H1 (cell line): ENCODE data around the gene PHTF1. TPM values are rescaled to one million over a fixed set of nuclear protein-coding genes. Genes with fewer than 3 reads are reported as not detected.

Experiments
- CTCF ChIA-PET: fragments of 300-600 bp; sonication (Branson Sonifier 250); formaldehyde crosslinking; loops from one replicate; lab custom pipeline; 2021; ENCODE audit not compliant: partially characterized antibody; lab: Charles Lee
- POLR2A ChIA-PET: fragments of 300-600 bp; sonication (Branson Sonifier 250); formaldehyde crosslinking; loops from one replicate; lab custom pipeline; 2021; ENCODE audit warnings: inconsistent platforms; ENCODE audit not compliant: partially characterized antibody; lab: Charles Lee
- DNase-seq, 2 experiments: peaks; one replicate each; pipeline versions ENCODE4 v3.0.0 to v3.0.0-alpha.2; 2010 to 2022; ENCODE audit warnings: low spot score in 2 of 2, low read depth in 1 of 2, mixed read lengths in 1 of 2
- FAIRE-seq: peaks from 2 replicates; lab custom pipeline; 2011; peaks lifted over from hg19 to GRCh38; lab: Jason Lieb, UNC
- H2AFZ ChIP-seq: 2 replicates; pipeline ENCODE4 v1.8.1; 2012; ENCODE audit warnings: low read length, inconsistent platforms
- H2AK5ac ChIP-seq: 2 replicates; pipeline ENCODE4 v1.6.1; 2013; ENCODE audit warnings: low read depth, low read length
- H2BK120ac ChIP-seq: replicated peaks from 2 replicates; pipeline ENCODE3; 2013; ENCODE audit warnings: low read depth, low read length, inconsistent platforms
- H2BK12ac ChIP-seq: 2 replicates; pipeline ENCODE4 v1.6.1; 2013; ENCODE audit warnings: low read depth, low read length
- H2BK15ac ChIP-seq: 2 replicates; pipeline ENCODE4 v1.6.1; 2013; ENCODE audit warnings: low read length
- H2BK20ac ChIP-seq: 2 replicates; pipeline ENCODE4 v1.6.1; 2013; ENCODE audit warnings: low read length
- H2BK5ac ChIP-seq: 2 replicates; pipeline ENCODE4 v1.6.1; 2013; ENCODE audit warnings: low read depth, low read length
- H3K14ac ChIP-seq: 2 replicates; pipeline ENCODE4 v1.6.1; 2013; ENCODE audit warnings: inconsistent platforms; ENCODE audit not compliant: insufficient read length
- H3K18ac ChIP-seq: 2 replicates; pipeline ENCODE4 v1.6.1; 2013; ENCODE audit warnings: low read length; ENCODE audit errors: extremely low read depth
- H3K23ac ChIP-seq: 2 replicates; pipeline ENCODE4 v1.6.1; 2013; ENCODE audit warnings: inconsistent platforms; ENCODE audit not compliant: insufficient read length
- H3K23me2 ChIP-seq: 2 replicates; pipeline ENCODE4 v1.6.1; 2013; ENCODE audit warnings: low read depth, low read length
- H3K27ac ChIP-seq: 2 replicates; pipeline ENCODE4 v1.6.1; 2011; ENCODE audit warnings: low read depth, low read length, inconsistent platforms
- H3K27me3 ChIP-seq, 4 experiments: replicated peaks in 1 of 4; 1 replicate in 1 of 4; 2 replicates in 3 of 4; pipeline versions ENCODE4 v1.6.1 to v1.8.1; 2011 to 2013; ENCODE audit warnings: low read length in 3 of 4, mild to moderate bottlenecking in 3 of 4, inconsistent platforms in 2 of 4, mixed read lengths in 2 of 4, moderate library complexity in 1 of 4; ENCODE audit not compliant: control insufficient read depth in 3 of 4, insufficient read depth in 3 of 4; ENCODE audit errors: extremely low read depth in 1 of 4
- H3K36me3 ChIP-seq, 4 experiments: 2 replicates each; pipeline versions ENCODE4 v1.6.1 to v1.8.1; 2011 to 2013; ENCODE audit warnings: mild to moderate bottlenecking in 4 of 4, low read length in 3 of 4, moderate library complexity in 2 of 4, control low read depth in 1 of 4, inconsistent platforms in 1 of 4; ENCODE audit not compliant: insufficient read depth in 4 of 4, control insufficient read depth in 2 of 4
- H3K4ac ChIP-seq: replicated peaks from 2 replicates; pipeline ENCODE3; 2013; ENCODE audit warnings: low read length, low read depth, mixed read lengths, inconsistent platforms; ENCODE audit not compliant: insufficient read length
- H3K4me1 ChIP-seq, 4 experiments: replicated peaks in 1 of 4; 1 replicate in 1 of 4; 2 replicates in 3 of 4; pipeline versions ENCODE4 v1.6.1 to v1.8.1; 2011 to 2013; ENCODE audit warnings: low read length in 3 of 4, inconsistent platforms in 2 of 4, mixed read lengths in 1 of 4; ENCODE audit not compliant: insufficient read depth in 4 of 4, control insufficient read depth in 3 of 4
- H3K4me2 ChIP-seq, 2 experiments: 2 replicates each; pipeline versions ENCODE4 v1.6.1 to v1.8.1; 2011 to 2013; ENCODE audit warnings: low read depth in 2 of 2, low read length in 2 of 2, control low read depth in 1 of 2, inconsistent platforms in 1 of 2, mild to moderate bottlenecking in 1 of 2; ENCODE audit not compliant: insufficient read depth in 1 of 2
- H3K4me3 ChIP-seq, 4 experiments: fragments of 200-600, 300-600 bp in 1 of 4; sonication (generic), shearing (Covaris generic), sonication (Bioruptor Twin) in 1 of 4; 2 replicates each; pipeline versions ENCODE4 v1.5.1 to v1.8.1; 2011 to 2016; ENCODE audit warnings: low read length in 4 of 4, low read depth in 3 of 4, control low read depth in 2 of 4, inconsistent platforms in 2 of 4, mild to moderate bottlenecking in 2 of 4, mixed read lengths in 1 of 4, moderate library complexity in 1 of 4; ENCODE audit not compliant: insufficient read depth in 2 of 4; ENCODE audit errors: extremely low read depth in 1 of 4
- H3K56ac ChIP-seq: replicated peaks from 2 replicates; pipeline ENCODE3; 2013; ENCODE audit warnings: low read depth, mild to moderate bottlenecking, mixed read lengths, low read length, inconsistent platforms; ENCODE audit not compliant: insufficient read length
- H3K79me1 ChIP-seq: 2 replicates; pipeline ENCODE4 v1.6.1; 2013; ENCODE audit warnings: low read depth, low read length, control low read depth
- H3K79me2 ChIP-seq, 2 experiments: 2 replicates each; pipeline versions ENCODE4 v1.6.1 to v1.8.1; 2012 to 2013; ENCODE audit warnings: low read length in 2 of 2, mild to moderate bottlenecking in 2 of 2, inconsistent platforms in 1 of 2; ENCODE audit not compliant: insufficient read depth in 2 of 2, control insufficient read depth in 1 of 2
- H3K9ac ChIP-seq, 4 experiments: replicated peaks in 1 of 4; 1 replicate in 1 of 4; 2 replicates in 3 of 4; pipeline versions ENCODE4 v1.6.1 to v1.8.1; 2011 to 2013; ENCODE audit warnings: low read depth in 3 of 4, low read length in 3 of 4, control low read depth in 2 of 4, mild to moderate bottlenecking in 2 of 4, moderate library complexity in 2 of 4, inconsistent platforms in 1 of 4; ENCODE audit errors: extremely low read depth in 1 of 4
- H3K9me3 ChIP-seq, 2 experiments: 2 replicates each; pipeline versions ENCODE4 v1.6.1 to v1.8.1; 2012 to 2013; ENCODE audit warnings: mild to moderate bottlenecking in 2 of 2, moderate library complexity in 2 of 2, control low read depth in 1 of 2, inconsistent platforms in 1 of 2, low read depth in 1 of 2, low read length in 1 of 2, mixed read lengths in 1 of 2; ENCODE audit not compliant: insufficient read depth in 2 of 2
- H4K20me1 ChIP-seq, 2 experiments: replicated peaks in 1 of 2; 2 replicates each; pipeline versions ENCODE3 to v1.8.1; 2011 to 2013; ENCODE audit warnings: inconsistent platforms in 2 of 2, low read length in 2 of 2, mild to moderate bottlenecking in 1 of 2; ENCODE audit not compliant: insufficient read depth in 2 of 2, control insufficient read depth in 1 of 2
- H4K5ac ChIP-seq: 2 replicates; pipeline ENCODE4 v1.6.1; 2013; ENCODE audit warnings: low read length, low read depth, mixed read lengths, inconsistent platforms; ENCODE audit not compliant: insufficient read length
- H4K8ac ChIP-seq: 2 replicates; pipeline ENCODE4 v1.8.0; 2013; ENCODE audit warnings: mild to moderate bottlenecking, moderate library complexity, low read length, inconsistent platforms; ENCODE audit not compliant: insufficient read depth; ENCODE audit errors: extremely low read depth
- H4K91ac ChIP-seq: replicated peaks from 2 replicates; pipeline ENCODE3; 2013; ENCODE audit warnings: low read length, mixed read lengths, inconsistent platforms; ENCODE audit not compliant: insufficient read length
- CHD2 ChIP-seq: IDR thresholded peaks from 2 replicates; pipeline ENCODE4 v1.6.1; 2012; ENCODE audit warnings: low read length, improper control_type of control experiment
- CTCF ChIP-seq, 3 experiments: IDR thresholded peaks; 1 replicate in 2 of 3; 2 replicates in 1 of 3; pipeline versions ENCODE4 v1.5.1 to v1.6.1; 2011; ENCODE audit warnings: low read length in 3 of 3, mild to moderate bottlenecking in 3 of 3, inconsistent platforms in 2 of 3, low read depth in 1 of 3, moderate library complexity in 1 of 3; ENCODE audit not compliant: insufficient read depth in 1 of 3; ENCODE audit errors: control extremely low read depth in 1 of 3
- RAD21 ChIP-seq, 2 experiments: IDR thresholded peaks in 1 of 2; conservative IDR thresholded peaks in 1 of 2; 2 replicates each; pipeline ENCODE4 v1.6.1; 2011; ENCODE audit warnings: low read depth in 2 of 2, low read length in 2 of 2, improper control_type of control experiment in 1 of 2, inconsistent platforms in 1 of 2, mild to moderate bottlenecking in 1 of 2, moderate library complexity in 1 of 2
- SAP30 ChIP-seq: fragments of 300-600 bp; sonication (generic); IDR thresholded peaks from 2 replicates; pipeline ENCODE4 v1.7.1; 2012; ENCODE audit warnings: low read length, moderate library complexity, mild to moderate bottlenecking, inconsistent platforms; ENCODE audit not compliant: insufficient read depth, insufficient replicate concordance
- YY1 ChIP-seq: IDR thresholded peaks from 2 replicates; pipeline ENCODE4 v1.6.1; 2011; ENCODE audit warnings: low read depth, mild to moderate bottlenecking, low read length
- polyA plus RNA-seq, 7 experiments: library from polyadenylated mRNA; depleted of rRNA in 3 of 7; stranded (reverse) in 5 of 7; unstranded in 2 of 7; fragments of >200 nt in 5 of 7; fragments of 200-250 nt in 2 of 7; gene quantifications; 1 replicate in 5 of 7; 2 replicates in 1 of 7; 4 replicates in 1 of 7; pipeline versions ENCODE4 v1.2.1 to v1.2.3, GENCODE V29; 2011 to 2013; ENCODE audit warnings: missing spikeins in 2 of 7, mixed read lengths in 2 of 7
- total RNA-seq: library from RNA; stranded (reverse); fragmentation: NEBNext Ultra II Directional; extraction: Animal tissue kit (Norgen Biotek cat#: 25700); gene quantifications from 2 replicates; pipeline ENCODE4 v1.2.1, GENCODE V29; 2021

The PHTF1 gene
- total and polyA plus RNA-seq, 2 of the 8 experiments (the other 6 are each of a cell fraction or from before 2014, with no cell fraction given): 9.1 to 26.9 TPM

- no peak overlapping the region for H2BK15ac ChIP-seq
- no peak overlapping the region for H3K4ac ChIP-seq
- no peak for TF ChIP-seq CTCF (IDR thresholded peaks at IDR 0.05; ENCODE audit: control extremely low read depth in 1 of 3, insufficient read depth in 1 of 3, low read depth in 1 of 3, low read length in 3 of 3)
- no peak for TF ChIP-seq CHD2
- no peak for TF ChIP-seq RAD21 (IDR thresholded peaks at IDR 0.05 in 1 of 2, conservative IDR thresholded peaks at IDR 0.05 in 1 of 2; ENCODE audit: low read depth in 2 of 2, low read length in 2 of 2)
- TF ChIP-seq SAP30: no peak
- no peak for TF ChIP-seq YY1
- CTCF ChIA-PET: interaction anchor here (1.2 kb wide), 1 partner anchor 164 kb away, joined by 3 read pairs; no protein-coding TSS in a partner anchor
- H3K27me3 ChIP-seq: no peaks in the 10 kb centered on the region
- H3K9ac ChIP-seq: no peak overlapping the region
- no peak overlapping the region for H3K56ac ChIP-seq
- FAIRE-seq (no peak), DNase-seq (no peak)
- H3K23ac ChIP-seq: no peak overlapping the region
- POLR2A ChIA-PET: no interaction called here
- no peaks in the 10 kb centered on the region for H4K20me1 ChIP-seq
- no peak overlapping the region for H2BK120ac ChIP-seq
- H3K4me1 ChIP-seq: no peaks in the 10 kb centered on the region
- H4K5ac ChIP-seq: no peak overlapping the region
- H2BK5ac ChIP-seq: no peak overlapping the region
- no peaks in the 10 kb centered on the region for H3K23me2 ChIP-seq
- no peak overlapping the region for H2BK20ac ChIP-seq
- no peak overlapping the region for H2AK5ac ChIP-seq
- H3K14ac ChIP-seq: no peak overlapping the region
- no peak overlapping the region for H4K91ac ChIP-seq
- H2BK12ac ChIP-seq: no peak overlapping the region
- H3K9me3 ChIP-seq: no peaks in the 10 kb centered on the region
- H4K8ac ChIP-seq: no peak overlapping the region
- no peaks in the 10 kb centered on the region for H3K36me3 ChIP-seq
- H3K79me1 ChIP-seq: no peaks in the 10 kb centered on the region
- H3K79me2 ChIP-seq: no peaks in the 10 kb centered on the region
- H3K18ac ChIP-seq: no peak overlapping the region
- no peak overlapping the region for H3K4me3 ChIP-seq
- H3K27ac ChIP-seq: no peak overlapping the region
- no peak overlapping the region for H3K4me2 ChIP-seq
- no peak overlapping the region for H2AFZ ChIP-seq
These were observed 106.5 kb downstream of the PHTF1 start for GRCh38 chr1:113652771-113653170.
